ENCODE data around the gene PTPRN2. TPM values are rescaled to one million over a fixed set of nuclear protein-coding genes. Genes with fewer than 3 reads are reported as not detected.
"Not testable (repeated sequence)": the region's sequence is repeated elsewhere in the genome, so short reads cannot be mapped to it uniquely, and the experiment has no call there.

Gene PTPRN2
- total RNA-seq, 1 donor from 2014 or later: 3.1 TPM

- DNase-seq: no peak
Measured at GRCh38 chr7:158263110-158263963, 324.3 kb downstream of the PTPRN2 start.

- no peak for DNase-seq
Measured at GRCh38 chr7:158262284-158263109, 325.1 kb downstream of the PTPRN2 start.

DNA sequence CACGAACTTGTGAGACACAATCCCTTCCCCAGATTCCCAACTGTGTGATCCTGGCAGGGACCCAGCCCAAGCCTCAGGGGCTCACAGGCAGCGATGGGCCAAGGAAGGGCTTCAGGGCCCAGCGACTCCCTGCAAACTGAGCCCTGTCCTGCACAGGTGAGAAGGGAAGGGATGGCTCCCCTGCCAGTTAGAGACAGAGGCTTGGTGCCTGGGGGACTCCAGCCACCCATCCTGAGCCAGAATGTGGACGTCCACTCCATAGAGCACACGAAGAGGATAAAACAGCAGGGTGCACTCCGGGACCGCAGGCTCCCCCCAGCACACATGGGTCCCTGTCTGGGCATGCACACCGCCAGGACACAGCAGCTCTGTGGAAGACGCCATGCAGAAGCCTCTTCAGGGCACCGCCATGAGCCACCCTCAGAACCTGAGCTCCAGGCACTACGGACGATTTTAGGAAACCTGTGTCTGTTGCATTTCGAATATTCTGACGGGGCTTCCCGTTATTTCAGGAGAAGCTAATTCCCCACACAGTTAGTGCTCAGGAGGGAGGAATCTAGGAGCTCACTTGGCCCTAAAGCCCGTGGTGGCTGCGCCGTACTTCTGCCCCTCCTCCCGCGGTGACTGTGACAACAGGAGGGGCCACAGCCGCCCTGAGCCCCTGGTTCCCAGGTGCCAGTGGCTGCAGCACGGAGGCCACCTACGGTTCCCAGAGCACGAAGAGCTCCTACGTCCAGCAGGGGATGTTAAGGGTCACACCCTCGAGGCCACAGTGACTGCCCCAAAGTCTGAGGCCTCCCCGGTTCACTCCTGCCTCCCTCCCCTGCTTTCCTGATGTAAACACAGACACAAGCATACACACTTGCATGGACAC lies 326.0 kb downstream of the PTPRN2 start:
- no peak for DNase-seq

DNA sequence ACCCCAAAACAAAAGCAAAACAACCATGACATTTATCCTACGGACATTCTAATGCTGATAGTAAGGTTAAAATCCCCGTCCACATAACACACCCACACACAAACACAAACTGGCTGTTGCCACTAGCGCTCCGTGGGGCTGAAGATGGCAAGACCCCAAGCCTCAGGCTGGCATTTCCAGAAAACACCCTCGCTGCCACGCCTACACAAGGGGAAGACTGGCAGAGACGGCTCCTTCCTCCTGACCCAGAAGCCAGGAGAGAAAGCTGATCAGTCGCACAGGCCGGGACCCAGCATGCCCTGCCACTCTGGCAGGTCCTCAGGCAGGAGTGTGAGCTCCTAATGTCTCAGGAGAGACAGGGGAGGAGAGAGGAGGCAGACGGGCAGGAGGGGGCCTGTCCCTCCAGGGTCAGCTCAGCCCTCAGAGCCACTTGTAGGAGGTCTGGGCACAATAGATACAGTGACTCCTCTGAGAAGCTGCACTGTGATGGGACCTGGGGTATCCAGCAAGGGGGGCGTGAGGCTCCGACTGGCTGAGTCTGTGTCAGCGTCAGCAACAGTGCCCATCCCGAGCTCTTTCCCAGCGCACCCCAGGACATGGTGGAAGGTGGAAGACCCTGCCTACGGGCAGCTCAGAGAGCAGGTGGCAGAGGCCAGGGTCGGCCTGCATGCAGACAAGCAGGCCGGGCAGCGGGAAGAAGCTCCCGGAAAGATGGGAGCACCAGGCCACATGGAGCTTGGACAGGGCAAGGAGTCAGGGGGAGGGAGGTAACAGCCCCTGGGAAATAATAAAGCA lies 326.9 kb downstream of the PTPRN2 start:
- DNase-seq: no peak

DNA sequence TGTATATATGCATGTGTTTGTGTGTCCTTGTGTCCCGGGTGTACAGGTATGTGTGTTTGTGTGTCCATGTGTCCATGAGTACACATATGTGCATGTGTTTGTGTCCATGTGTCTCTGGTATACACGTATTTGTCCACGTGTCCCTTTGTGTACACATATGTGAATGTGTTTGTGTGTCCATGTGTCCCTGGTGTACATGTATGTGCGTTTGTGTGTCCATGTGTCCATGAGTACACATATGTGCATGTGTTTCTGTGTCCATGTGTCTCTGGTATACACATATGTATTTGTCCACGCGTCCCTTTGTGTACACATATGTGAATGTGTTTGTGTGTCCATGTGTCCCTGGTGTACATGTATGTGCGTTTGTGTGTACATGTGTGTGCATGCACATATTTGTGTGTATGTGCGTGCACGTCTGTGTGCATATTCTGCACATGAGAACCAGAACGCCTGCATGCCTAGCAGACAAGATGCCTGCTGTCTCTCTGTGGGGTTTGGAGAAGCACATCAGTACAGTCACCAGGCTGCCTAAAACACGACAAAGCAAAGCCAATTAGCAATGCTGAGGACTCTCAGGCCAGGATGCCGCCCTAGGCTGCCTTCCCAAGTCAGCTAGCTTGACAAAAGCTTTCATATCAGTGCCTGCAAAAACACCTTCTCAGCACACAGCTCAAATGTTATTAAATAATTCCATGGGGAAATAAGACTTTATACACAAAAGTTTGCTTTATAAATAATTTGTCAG lies 327.8 kb downstream of the PTPRN2 start:
- DNase-seq: no peak

DNA sequence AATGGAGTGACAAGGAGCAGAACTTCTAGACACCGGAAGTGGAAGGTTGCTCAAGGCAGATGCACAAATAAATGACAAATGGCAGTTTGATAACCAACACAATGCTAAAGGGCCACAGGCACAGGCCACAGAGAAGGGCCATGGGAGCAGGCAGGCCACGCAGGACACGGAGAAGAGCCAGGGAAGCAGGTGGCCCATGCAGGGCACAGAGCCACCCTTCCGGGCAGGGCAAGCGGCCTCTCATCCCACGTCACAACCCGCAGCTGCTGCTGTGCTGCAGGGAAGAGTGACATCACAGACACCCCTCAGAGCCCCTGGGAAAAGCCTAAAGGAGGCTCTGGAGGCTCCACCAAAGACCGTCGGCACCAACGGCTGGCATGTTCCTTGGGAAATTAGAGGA lies 328.5 kb downstream of the PTPRN2 start:
- no peak for DNase-seq

- DNase-seq: no peak
Measured at GRCh38 chr7:158258411-158259130, 329.1 kb downstream of the PTPRN2 start.

DNA sequence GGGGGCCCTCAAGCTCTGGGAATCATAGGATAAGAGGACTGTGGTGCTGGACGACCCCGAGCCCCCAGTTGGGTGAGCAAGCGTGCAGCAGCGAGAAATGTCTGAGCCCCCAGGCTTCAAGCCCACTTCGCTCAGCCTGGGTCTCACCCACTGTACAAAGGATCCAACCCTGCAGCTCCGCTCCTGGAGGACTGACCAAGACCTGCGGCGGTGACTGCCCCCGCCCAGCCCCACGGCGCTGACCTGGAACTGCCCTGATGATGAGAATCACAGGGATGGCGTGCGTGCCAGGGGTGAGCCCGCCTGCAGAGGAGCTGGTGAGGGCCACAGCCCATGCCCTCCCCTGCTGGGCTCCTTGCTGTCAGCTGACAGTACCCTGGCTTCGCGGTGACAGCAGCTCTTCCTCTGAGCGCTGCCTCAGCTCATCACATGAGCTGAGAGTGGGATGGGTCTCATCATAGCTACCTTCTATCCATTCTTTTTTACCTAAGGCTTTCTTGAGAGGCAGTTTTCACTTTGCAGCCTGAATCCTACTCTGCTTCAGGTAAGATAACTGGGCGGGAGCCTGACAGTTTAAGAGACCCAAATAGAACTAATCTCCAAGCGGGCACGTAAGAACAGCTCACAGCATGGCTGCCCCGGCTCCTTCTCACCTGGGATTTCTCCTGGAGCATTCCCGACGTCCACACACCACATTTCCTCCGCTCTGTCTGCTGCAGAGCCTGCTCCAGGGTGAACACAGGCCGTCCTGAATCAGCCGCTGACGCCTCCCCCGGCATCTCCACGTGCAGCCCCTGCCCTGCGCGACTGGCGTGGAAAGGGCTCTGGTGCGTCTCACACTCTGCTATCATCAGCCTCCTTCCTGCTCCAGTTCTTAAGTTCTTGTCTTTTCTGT lies 329.9 kb downstream of the PTPRN2 start:
- no peak for DNase-seq

GRCh38 chr7:158257001-158257400 lies 330.6 kb downstream of the PTPRN2 start:
- no peak for DNase-seq

GRCh38 chr7:158256091-158256816 lies 331.4 kb downstream of the PTPRN2 start:
- DNase-seq: no peak

DNA sequence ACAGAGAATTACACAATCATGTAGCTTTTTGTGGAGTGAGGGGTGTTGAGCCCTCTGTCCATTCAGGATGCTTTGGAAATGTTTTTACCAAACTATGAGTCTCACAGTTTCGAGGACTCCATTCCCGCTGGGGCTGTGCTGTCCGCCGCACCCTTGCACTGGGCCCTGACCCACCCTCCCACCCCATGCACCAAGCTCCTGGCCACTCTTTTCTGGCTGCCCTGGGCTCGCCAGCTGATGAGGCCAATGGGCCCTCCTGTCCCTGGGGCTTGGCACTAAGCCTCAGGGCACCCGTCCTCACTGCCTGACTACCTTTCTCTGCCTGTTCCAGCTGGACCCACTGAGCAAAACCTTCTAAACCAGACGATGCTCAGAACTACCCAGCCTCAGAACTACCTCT lies 332.1 kb downstream of the PTPRN2 start:
- DNase-seq: no peak

DNA sequence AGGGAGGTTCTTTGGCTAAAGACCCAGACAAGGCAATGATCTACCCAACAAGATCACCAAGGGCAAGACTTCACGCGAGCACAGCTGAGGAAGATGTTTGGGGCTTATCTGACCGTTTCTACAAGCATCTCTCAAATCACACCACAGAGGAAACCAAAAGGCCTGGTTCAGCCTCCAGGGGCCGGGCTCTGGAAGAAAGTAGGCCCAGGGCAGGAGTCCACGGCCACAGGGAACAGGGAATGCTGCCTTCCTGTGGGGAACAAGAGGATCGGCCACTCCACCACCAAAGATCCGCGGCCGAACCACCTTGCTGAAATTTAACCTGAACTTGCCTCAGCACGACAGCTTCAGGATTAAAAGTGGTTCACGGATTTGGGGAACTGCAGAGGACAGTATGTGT lies 332.5 kb downstream of the PTPRN2 start:
- no peak for DNase-seq

DNA sequence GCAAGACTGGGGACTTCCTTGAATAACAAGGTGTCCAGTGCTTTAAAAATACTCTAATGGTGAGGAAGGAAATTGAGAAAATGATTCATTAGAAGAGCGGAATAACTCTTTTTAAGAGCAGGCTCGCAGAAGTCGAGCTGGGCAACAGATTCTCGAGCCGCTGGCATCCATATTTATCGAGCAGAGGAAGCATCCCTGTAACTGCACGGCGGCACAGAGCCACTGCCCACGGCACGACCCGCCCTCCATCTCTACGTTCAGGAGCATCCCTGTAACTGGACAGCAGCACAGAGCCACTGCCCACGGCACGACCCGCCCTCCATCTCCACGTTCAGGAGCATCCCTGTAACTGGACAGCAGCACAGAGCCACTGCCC lies 334.0 kb downstream of the PTPRN2 start:
- not testable (repeated sequence) for DNase-seq

GRCh38 chr7:158252837-158253669 lies 334.6 kb downstream of the PTPRN2 start:
- DNase-seq: no peak

DNA sequence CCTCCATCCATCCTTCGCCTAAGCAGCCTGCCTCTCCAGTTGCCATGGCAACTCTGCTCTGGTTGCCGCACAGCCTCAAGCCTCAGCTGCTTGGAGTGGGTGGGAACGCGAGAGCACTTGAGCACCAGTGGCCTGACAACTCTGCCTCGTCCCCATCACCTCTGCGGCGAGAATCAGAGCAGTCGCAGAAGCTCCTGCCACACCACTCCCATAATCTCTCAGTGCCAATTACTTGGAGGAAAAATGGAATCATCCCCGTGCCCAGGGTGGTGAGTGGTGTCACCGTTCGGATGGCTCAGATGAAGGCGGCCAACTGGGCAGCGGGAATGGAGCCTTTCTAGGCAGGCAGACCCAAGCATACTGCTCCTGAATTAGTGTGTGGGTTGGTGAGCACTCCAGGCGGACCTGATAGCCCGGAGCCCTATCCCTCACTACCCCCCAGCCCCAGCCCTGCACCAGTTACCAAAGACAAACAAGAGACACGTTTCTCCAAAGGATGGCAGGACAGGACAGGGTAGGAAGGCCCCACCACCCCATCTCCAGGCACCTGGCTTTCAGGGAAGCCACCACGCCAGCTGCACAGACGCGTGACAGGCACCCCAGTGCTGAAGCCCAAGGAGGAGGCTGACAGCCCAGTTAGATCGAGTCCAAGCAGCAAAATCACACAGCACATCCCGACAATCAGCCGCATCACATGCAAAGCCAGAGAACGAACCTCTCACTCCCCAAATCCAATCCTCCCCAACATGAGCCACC lies 335.4 kb downstream of the PTPRN2 start:
- DNase-seq: no peak
